GM21723 (cell line): Measurements from ENCODE around the gene FLACC1.
"Not testable (repeated sequence)": the region's sequence is repeated elsewhere in the genome, so short reads cannot be mapped to it uniquely, and the experiment has no call there.

Experiments used
- ATAC-seq: cut with Tn5 transposase; IDR thresholded peaks from one replicate; pipeline ENCODE4 v1.9.1; 2021; ENCODE audit warnings: mild to moderate bottlenecking, moderate library complexity; ENCODE audit not compliant: unreplicated experiment

The FLACC1 gene

DNA sequence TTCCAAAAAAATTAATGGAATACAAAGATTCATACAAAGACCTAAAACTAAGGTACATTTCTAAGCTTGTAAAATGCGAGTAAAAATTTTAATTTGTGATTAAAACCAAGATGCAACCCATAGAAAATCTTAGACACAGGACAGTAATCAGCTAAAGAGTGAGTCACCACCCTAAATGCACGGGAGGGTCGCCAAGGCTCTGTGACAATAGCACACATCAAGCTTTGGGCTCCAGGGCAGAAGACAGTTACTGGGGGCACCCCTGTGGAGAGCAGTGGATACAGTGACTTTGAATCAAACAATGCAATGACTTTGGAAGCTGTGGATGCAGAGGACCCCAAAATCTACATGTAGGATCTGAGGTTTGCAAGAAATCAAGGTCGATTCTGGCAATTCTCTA is 7.5 kb downstream of the FLACC1 start:
- ATAC-seq: no peak

DNA sequence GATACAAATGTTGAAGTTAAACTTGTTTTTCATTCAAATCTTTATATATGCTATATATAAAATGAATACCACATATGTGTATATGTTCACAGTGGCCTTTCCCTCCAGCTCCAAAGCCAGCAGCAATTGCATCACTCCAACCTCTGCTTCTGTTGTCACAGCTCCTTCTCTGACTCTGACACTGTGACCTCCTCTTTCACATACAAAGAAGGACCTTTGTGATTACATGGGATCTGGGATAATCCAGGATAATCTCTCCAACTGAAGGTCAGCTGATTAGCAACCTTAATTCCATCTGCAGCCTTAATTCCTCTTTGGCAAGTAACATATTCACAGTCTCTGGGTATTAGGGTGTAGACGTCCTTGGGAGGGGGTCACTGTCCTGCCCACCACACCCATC is 8.4 kb downstream of the FLACC1 start:
- ATAC-seq: no peak

DNA sequence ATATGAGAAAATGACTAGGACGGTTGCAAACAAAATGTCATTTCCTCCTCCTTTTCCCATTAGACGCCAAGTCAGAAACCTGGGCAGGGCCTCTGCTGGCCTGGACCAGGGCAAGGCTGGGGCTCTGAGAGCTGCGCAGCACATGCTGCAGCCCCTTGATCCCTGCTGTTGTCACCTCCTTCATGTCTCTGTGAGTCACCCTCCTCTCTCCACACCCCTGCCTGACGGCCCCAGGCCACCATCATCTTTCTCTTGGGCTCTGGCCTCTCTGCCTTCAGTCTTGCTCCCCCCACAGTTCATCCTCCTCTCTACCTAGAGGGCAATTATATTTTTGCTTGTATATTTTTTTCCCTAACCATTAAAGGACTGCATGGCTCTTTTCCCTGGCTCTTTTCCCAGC is 10.0 kb downstream of the FLACC1 start:
- ATAC-seq: no peak

DNA sequence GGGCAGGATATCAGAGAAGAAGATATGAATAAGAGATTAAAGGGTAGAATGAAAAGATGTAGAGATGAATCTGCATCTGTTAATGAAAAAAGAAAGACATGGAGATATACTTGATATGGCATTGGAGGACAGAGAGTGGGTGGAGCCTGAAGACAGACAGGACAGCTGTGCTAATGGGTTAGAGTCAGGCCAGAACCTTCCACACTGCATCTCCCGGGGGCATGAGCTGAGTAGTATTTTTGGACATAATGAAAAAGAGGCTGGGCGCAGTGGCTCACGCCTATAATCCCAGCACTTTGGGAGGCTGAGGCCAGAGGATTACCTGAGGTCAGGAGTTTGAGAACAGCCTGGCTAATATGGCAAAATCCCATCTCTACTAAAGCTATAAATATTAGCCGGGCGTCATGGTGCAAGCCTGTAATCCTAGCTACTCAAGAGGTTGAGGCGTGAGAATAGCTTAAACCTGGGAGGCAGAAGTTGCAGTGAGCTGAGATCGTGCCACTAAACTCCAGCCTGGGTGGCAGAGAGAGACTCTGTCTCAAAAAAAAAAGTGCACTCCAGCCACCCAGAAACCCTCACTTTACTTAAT is 11.4 kb downstream of the FLACC1 start:
- ATAC-seq: no peak

DNA sequence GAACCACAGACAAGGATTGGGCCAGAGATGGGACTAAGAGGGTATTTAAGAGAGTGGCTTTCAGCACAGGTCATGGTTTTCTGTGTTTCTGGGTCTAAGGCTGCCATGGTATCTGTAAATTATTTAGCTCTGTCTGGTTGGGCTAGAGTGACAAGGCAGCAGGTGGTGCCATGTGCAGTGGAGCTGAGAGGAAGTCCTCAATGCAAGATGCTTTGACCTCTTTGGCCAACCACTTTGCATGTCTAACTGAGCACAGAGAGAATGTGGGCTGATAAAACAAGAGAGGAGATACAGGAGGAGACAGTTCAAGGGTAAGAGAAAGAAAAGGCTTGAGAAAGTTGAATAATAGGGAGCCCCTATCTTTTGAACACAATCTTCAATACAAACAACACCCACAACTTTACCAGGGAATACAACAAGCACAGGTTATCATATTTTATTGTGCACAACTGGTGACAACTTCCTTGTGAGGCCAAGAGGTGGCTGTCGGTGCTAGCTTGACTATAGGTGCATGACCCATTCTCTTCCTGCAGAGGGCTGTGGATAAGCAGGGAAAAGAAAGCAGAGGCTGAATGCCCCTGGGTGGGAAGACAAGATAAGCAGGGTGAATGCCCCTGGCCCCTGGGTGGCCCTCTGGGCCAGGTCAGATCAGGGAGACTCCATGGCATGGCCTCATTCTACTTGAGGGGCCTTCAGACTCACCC is 12.3 kb downstream of the FLACC1 start:
- ATAC-seq: peak; percentile 63

DNA sequence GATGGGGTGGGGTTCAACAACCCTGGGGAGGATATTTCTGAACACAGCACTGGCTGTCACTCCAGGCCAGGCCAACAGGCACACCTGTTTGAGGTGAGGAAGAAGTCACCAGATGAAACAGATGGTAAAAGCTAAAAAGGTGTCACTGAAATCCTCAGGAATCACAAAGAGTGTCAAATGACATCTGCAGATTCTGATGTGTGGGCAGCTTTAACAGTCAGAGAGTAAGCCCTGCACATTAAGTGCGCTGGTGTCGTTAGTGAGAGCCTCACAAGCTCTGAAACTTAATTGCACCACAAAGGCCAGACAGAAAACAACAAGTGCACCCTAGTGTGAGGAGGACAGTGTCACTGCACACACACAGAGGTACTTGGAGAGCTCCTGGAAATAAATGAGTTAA is 13.6 kb downstream of the FLACC1 start:
- ATAC-seq: no peak

DNA sequence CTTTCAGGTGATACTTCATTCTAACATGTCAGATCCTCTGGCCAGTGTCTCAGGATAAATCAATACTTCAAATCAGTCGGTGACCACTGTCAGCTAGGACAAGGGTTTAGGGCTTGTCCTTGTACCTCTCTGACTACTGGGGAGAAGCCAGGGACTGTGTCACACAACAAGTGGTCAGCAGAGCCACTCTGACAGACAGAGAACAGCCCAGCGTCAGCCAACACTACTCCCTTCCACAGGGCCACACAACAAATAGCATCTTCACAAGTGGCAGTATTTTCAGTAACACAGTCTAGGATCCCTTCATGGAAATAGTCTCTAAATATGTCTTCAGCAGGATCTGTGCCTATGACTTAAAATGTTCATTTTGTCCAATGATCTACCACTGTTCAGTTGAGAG is 14.2 kb downstream of the FLACC1 start:
- ATAC-seq: no peak

DNA sequence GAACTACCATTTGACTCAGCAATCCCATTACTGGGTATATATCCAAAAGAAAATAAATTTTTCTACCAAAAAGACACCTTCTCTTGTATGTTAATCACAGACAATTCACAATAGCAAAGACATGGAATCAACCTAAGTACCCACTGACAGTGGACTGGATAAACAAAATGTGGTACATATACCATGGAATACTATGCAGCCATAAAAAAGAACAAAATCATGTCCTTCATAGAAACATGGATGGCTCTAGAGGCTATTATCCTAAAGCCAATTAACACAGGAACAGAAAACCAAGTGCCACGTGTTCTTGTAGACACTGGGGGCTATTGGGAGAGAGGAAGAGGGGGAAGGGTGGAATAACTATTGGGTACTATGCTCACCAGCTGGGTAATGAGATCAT is 27.7 kb downstream of the FLACC1 start:
- no peak for ATAC-seq

DNA sequence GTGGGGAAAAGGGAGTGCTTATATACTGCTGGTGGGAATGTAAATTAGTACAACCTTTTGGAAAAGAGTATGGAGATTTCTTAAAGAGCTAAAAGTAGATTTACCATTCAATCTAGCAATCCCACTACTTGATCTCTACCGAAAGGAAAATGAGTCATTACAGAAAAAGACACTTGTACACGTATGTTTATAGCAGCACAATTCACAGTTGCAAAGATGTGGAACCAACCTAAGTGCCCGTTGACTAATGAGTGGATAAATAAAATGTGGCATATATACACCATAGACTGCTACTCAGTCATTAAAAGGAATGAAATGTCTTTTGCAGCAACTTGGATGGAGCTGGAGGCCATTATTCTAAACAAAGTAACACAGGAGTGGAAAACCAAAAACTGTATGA is 29.5 kb downstream of the FLACC1 start:
- ATAC-seq: no peak

DNA sequence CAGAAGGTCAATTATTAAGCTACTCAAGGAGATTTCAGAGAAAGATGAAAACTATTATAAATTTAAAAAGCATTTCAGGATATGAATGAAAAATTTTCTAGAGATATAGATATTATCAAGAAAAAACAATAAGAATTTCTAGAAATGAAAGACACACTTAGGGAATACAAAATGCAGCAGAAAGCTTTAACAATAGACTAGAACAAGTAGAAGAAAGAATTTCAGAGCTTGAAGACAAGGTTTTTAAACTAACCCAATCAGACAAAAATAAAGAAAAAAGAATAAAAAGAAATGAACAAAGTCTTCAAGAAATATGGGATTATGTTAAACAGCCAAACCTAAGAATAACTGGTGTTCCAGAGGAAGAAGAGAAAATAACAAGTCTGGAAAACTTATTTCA is 34.4 kb downstream of the FLACC1 start:
- no peak for ATAC-seq

DNA sequence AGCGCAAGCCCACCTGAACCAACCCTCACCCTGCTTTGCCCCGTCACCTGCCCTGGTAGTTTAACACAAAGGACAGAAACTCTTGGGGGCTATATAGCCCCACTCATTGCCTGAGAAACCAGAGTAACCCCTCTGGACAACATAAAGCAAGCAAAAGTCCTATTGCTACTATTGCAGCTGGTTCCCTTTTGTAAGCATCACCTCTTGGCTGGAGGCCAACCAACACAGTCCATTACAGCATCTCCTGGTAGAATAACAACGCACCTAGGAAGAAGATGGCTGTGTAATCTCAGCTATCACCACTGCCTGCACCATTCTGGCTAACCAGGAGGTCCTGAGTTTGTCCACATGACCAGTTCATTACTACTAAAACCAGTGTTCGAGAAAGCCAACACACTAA is 36.4 kb downstream of the FLACC1 start:
- no peak for ATAC-seq

DNA sequence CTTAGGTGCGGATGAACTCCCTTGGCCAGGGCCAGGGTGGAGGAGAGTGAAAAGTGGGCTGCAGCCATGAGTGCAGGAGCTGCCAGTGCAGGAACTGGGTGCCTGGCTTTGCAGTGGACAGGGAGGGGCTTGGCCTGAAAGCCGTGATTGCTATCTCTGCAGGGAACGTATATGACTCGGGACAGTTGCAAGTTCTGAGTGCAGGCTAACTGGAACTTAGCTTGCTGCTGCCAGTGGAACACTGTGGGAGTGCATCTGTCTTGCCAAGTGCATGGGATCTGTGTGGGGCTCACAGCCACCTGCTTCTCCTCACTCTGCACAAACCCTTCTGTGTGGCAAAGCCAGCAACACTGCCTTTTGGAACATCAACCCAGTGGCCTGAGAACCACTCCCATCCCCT is 36.9 kb downstream of the FLACC1 start:
- no peak for ATAC-seq

DNA sequence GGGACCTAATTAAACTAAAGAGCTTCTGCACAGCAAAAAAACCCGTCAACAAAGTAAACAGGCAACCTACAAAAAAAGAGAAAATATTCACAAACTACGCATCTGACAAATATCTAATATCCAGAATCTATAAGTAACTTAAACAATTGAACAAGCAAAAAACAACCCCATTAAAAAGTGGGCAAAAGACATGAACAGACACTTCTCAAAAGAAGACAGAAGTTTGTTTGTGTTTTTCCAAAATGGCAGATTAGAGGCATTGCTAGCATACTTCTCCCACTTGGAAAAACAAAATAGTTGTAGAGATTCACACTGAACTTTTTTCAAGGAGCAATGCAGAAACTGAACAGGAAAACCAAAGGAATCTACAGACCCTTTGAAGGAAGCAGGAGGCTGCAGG is 37.6 kb downstream of the FLACC1 start:
- ATAC-seq: no peak

DNA sequence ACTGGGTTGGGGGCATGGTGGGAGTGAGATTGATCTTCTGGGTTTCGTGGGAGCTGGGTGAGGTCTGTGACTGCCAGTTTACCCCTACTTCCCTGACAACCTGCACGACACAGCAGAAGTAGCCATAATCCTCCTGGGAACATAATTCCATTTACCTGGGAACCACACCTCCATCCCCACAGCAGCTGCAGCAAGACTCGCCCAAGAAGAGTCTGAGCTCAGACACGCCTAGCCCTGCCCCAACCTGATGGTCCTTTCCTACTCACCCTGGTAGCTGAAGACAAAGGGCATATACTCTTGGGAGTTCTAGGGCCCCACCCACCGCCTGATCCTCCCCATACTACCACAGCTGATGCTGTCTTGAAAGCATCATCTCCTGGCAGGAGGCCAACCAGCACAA is 43.8 kb downstream of the FLACC1 start:
- no peak for ATAC-seq

DNA sequence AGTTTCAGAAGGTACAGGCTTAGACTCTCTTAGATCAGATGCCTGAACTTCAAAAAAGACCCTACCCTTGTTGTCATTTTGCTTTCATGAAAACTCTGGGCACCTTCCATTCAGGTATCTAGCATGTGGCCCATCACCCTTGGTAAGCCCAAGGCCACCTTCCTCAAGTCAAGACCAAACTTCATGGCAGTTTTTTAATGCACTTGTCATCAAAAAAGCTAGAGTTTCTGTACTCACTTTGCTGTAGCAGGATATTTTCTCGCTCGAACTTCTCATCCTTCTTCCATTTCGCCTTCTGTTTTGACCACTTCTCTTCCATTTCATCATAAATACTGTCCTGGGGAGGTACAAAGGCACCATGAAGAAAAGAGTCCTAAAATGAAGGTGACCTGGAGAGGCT is 48.2 kb downstream of the FLACC1 start:
- ATAC-seq: no peak

DNA sequence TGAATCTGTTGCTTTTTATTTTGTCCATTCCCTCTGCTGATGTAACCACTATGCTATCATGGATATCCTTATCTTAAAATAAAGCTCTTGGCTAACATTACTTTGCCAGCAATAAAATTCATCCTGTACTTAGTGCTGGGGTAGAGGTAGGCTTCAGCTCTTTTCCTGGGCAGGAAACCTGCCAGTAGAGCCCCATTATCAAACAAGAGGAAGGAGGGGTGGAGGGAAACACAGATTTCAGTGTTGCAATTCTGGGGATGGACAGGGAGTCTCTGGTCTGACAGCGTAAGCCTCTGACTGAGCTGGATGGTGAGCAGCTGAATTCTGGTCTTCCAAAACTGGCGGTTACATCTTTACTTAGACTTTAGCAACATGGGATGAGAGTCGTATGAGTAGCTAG is 49.3 kb downstream of the FLACC1 start:
- no peak for ATAC-seq

DNA sequence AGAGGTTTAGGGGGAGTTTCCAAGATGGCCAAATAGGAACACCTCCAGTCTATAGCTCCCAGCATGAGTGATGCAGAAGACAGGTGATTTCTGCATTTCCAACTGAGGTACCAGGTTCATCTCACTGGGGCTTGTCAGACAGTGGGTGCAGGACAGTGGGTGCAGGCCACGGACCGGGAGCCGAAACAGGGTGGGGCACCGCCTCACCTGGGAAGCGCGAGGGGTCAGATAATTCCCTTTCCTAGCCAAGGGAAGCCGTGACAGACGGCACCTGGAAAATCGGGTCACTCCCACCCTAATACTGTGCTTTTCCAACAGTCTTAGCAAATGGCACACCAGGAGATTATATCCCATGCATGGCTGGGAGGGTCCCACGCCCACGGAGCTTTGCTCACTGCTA is 57.2 kb downstream of the FLACC1 start:
- ATAC-seq: not testable (repeated sequence)

DNA sequence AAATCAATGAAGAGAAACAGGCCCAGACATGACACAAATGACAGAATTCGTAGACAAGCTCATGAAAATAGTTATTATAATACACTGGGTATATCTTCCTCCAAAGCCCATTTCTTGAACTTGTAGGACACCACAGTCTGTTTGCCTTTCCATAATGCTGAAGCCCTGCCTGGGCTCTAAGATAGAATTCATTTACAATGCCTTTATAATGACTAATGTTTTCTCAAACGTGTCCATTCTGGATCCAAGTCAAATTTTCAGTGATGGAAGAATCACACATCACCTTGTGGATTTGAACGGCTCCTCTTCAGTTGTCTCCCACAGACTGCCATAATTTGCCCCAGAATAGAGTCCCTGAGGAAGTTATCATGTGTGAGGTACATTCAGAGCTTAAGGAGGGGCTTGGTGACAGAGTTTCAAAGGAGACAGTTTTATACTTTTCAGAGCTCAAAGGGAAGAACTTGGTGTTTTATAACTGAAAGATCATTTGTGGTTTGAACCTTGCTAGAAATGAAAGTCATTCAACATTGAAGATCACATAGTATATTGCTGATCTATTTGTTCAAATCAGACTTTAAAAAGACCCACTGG is 58.6 kb downstream of the FLACC1 start:
- ATAC-seq: no peak

DNA sequence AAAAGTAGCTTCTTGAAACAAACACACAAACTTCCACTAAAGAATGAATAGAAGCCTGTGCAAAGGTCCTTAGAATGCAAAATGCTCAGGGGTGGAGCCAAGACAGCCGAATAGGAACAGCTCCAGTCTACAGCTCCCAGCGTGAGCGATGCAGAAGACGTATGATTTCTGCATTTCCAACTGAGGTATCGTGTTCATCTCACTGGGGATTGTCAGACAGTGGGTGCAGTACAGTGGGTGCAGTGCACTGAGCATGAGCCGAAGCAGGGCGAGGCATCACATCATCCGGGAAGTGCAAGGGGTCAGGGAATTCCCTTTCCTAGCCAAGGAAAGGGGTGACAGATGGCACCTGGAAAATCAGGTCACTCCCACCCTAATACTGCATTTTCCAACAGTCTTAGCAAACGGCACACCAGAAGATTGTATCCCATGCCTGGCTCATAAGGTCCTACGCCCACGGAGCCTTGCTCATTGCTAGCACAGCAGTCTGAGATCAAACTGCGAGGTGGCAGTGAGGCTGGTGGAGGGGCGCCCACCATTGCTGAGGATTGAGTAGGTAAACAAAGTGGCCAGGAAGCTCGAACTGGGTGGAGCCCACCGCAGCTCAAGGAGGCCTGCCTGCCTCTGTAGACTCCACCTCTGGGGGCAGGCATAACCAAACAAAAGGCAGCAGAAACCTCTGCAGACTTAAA is 66.5 kb downstream of the FLACC1 start:
- not testable (repeated sequence) for ATAC-seq

DNA sequence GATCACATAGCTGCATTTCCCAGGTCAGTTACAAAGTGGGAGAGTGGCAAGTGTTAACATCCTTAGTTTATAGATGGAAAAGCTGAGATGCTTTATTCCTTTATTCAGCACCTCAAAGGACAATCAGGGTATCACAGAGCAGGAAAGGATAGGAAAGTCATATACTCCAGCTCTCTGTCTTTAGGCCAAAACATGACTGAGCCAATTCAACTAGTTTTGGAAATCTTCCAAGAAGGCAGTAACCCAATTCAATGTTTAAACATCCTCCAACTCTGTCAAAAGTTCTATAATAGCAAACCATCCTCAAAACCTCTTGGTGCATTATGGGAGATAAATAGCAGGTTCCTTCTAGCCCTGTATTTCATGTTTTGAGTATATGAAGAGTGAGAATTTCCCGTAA is 71.6 kb downstream of the FLACC1 start:
- no peak for ATAC-seq

DNA sequence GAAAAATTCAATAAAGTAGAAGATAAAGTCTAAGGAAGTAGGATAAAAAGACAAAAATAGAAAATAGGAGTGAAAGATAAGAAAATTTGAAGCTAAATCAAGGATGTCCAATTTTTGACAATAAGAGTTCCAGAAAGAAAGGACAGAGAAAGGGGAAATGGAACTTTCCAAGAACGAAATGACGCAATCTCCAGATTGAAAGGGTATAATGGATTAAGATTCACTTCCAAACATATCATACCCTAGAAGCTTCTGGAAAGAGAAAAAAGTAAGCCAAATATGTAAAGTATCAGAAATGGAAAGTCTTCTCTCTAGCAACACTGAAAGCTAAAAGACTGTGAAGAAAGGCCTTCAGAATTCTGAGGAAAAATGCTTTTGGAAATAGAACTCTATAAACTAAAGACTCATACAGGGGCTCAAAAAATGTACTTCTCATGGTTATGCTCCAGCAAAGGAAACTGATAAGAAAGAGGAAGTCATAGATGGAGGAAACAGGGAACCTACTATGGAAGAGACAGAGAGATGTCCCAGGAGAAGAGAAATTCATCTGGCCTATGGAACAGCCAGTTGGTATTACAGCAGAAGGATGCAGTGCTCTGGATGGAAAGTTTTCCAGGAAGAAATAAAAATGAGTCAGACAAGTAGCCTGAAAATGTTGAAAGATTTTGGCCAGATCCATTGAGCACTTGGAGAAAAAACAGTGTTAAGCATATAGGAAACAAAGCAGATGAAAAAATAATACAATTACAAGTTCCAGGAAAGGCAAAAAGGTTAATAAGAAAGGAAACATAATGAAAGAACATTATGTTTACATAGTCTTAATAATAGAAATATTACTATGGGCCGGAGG is 76.7 kb downstream of the FLACC1 start:
- ATAC-seq: no peak
